Astrocyte of the cerebellum (primary cell): ENCODE measurements around the gene SLC35F6.
A peak's percentile ranks its signal among the peaks of the same experiment; 100 is the strongest.
"Not testable (repeated sequence)": the region's sequence is repeated elsewhere in the genome, so short reads cannot be mapped to it uniquely, and the experiment has no call there.

ENCODE experiments used
- DNase-seq: peaks from one replicate; pipeline ENCODE4 v3.0.0-alpha.2; 2011; ENCODE audit warnings: low read depth
- H3K4me3 ChIP-seq: 2 replicates; pipeline ENCODE4 v1.5.1; 2011; ENCODE audit warnings: mild to moderate bottlenecking, low read depth, low read length, moderate library complexity
- CTCF ChIP-seq: IDR thresholded peaks from 2 replicates; pipeline ENCODE4 v1.5.1; 2012; ENCODE audit warnings: low read length, low read depth, moderate library complexity, mild to moderate bottlenecking; ENCODE audit errors: missing control alignments
- in situ Hi-C: cut with HindIII; loops from 2 replicates; pipeline ENCODE4 v1.10.0; 2017; ENCODE audit warnings: low sequenced_read_pairs

Gene SLC35F6

GRCh38 chr2:26792720-26793119 lies 28.6 kb downstream of the SLC35F6 start:
- H3K4me3 ChIP-seq, result no peak overlapping the region
- no peak for TF ChIP-seq CTCF
- in situ Hi-C loops, result no loop called here
- DNase-seq, result no peak

- in situ Hi-C loops, result no loop called here
- TF ChIP-seq CTCF, result no peak
- DNase-seq, result no peak
- no peak overlapping the region for H3K4me3 ChIP-seq
These were observed 29.4 kb downstream of the SLC35F6 start for GRCh38 chr2:26793518-26793917.

GRCh38 chr2:26795135-26795534 lies 31.1 kb downstream of the SLC35F6 start:
- DNase-seq, H3K4me3 ChIP-seq, in situ Hi-C loops: not testable (repeated sequence)

- no peak overlapping the region for H3K4me3 ChIP-seq
- DNase-seq, result no peak
- in situ Hi-C loops, result no loop called here
- no peak for TF ChIP-seq CTCF
These were observed 37.2 kb downstream of the SLC35F6 start for GRCh38 chr2:26801328-26801727.

- no peak for TF ChIP-seq CTCF
- in situ Hi-C loops, result no loop called here
- no peak for DNase-seq
- no peak overlapping the region for H3K4me3 ChIP-seq
These were observed 37.7 kb downstream of the SLC35F6 start for GRCh38 chr2:26801796-26802195.

GRCh38 chr2:26805241-26805676 lies 41.2 kb downstream of the SLC35F6 start:
- peak; percentile 24 for DNase-seq
- no peak overlapping the region for H3K4me3 ChIP-seq
- in situ Hi-C loops, result no loop called here
- TF ChIP-seq CTCF, result no peak

GRCh38 chr2:26807788-26808460 lies 43.8 kb downstream of the SLC35F6 start:
- no peak for DNase-seq
- in situ Hi-C loops, result no loop called here
- no peak overlapping the region for H3K4me3 ChIP-seq
- no peak for TF ChIP-seq CTCF
